ENCODE data around the gene THADA. TPM values are rescaled to one million over a fixed set of nuclear protein-coding genes. Genes with fewer than 3 reads are reported as not detected.
"Not testable (repeated sequence)": the region's sequence is repeated elsewhere in the genome, so short reads cannot be mapped to it uniquely, and the experiment has no call there.

Gene THADA
- polyA plus RNA-seq, 1 donor: 13.2 TPM

GRCh38 chr2:43391201-43391877 lies 204.5 kb downstream of the THADA start:
- no peak for DNase-seq
- Histone ChIP-seq H3K4me1 (ENCODE audit: control insufficient read depth, insufficient read depth, low read length) (peaks cover 16% of the 10 kb centered on the region), H3K36me3 (ENCODE audit: control insufficient read depth, insufficient read depth, low read length) (no peaks in the 10 kb centered on the region), H3K9me3 (ENCODE audit: control insufficient read depth, low read depth, low read length) (no peaks in the 10 kb centered on the region), H3K27me3 (ENCODE audit: control insufficient read depth, insufficient read depth, low read length) (no peaks in the 10 kb centered on the region), H3K27ac (ENCODE audit: low read length) (no peak overlapping the region), H3K4me3 (ENCODE audit: low read length) (no peak overlapping the region)
- no CpG with 5 or more reads among the region's 2 CpGs for WGBS (ENCODE audit: insufficient coverage, low lambda C conversion rate)

- H3K4me3 ChIP-seq (ENCODE audit: low read length): no peak overlapping the region
- H3K27ac ChIP-seq (ENCODE audit: low read length): no peak overlapping the region
- H3K9me3 ChIP-seq (ENCODE audit: control insufficient read depth, low read depth, low read length): no peaks in the 10 kb centered on the region
- H3K36me3 ChIP-seq (ENCODE audit: control insufficient read depth, insufficient read depth, low read length): no peaks in the 10 kb centered on the region
- no peaks in the 10 kb centered on the region for H3K27me3 ChIP-seq (ENCODE audit: control insufficient read depth, insufficient read depth, low read length)
- no peak for DNase-seq
- peaks cover 16% of the 10 kb centered on the region for H3K4me1 ChIP-seq (ENCODE audit: control insufficient read depth, insufficient read depth, low read length)
- WGBS (ENCODE audit: insufficient coverage, low lambda C conversion rate): no CpG with 5 or more reads among the region's 6 CpGs
Observed at GRCh38 chr2:43389581-43390466, 206.0 kb downstream of the THADA start.

GRCh38 chr2:43388371-43388770 lies 207.5 kb downstream of the THADA start:
- Histone ChIP-seq H3K36me3 (ENCODE audit: control insufficient read depth, insufficient read depth, low read length) (no peaks in the 10 kb centered on the region), H3K4me3 (ENCODE audit: low read length) (no peak overlapping the region), H3K4me1 (ENCODE audit: control insufficient read depth, insufficient read depth, low read length) (peaks cover 16% of the 10 kb centered on the region), H3K27me3 (ENCODE audit: control insufficient read depth, insufficient read depth, low read length) (no peaks in the 10 kb centered on the region), H3K27ac (ENCODE audit: low read length) (no peak overlapping the region), H3K9me3 (ENCODE audit: control insufficient read depth, low read depth, low read length) (no peaks in the 10 kb centered on the region)
- WGBS (ENCODE audit: insufficient coverage, low lambda C conversion rate): 80% methylated on average over 1 of the region's 2 CpGs
- no peak for DNase-seq

GRCh38 chr2:43387092-43388062 lies 208.5 kb downstream of the THADA start:
- peak in 1 of 2 donors; percentile 44 for DNase-seq
- Histone ChIP-seq H3K36me3 (ENCODE audit: control insufficient read depth, insufficient read depth, low read length) (no peaks in the 10 kb centered on the region), H3K27ac (ENCODE audit: low read length) (no peak overlapping the region), H3K4me1 (ENCODE audit: control insufficient read depth, insufficient read depth, low read length) (peaks cover 16% of the 10 kb centered on the region), H3K27me3 (ENCODE audit: control insufficient read depth, insufficient read depth, low read length) (no peaks in the 10 kb centered on the region), H3K4me3 (ENCODE audit: low read length) (no peak overlapping the region), H3K9me3 (ENCODE audit: control insufficient read depth, low read depth, low read length) (no peaks in the 10 kb centered on the region)
- 89% methylated on average over 1 of the region's 7 CpGs for WGBS (ENCODE audit: insufficient coverage, low lambda C conversion rate)

GRCh38 chr2:43386679-43387078 lies 209.2 kb downstream of the THADA start:
- not testable (repeated sequence) for H3K27me3 ChIP-seq (ENCODE audit: control insufficient read depth, insufficient read depth, low read length); H3K4me3 ChIP-seq (ENCODE audit: low read length); H3K27ac ChIP-seq (ENCODE audit: low read length); H3K9me3 ChIP-seq (ENCODE audit: control insufficient read depth, low read depth, low read length); H3K36me3 ChIP-seq (ENCODE audit: control insufficient read depth, insufficient read depth, low read length); DNase-seq
- H3K4me1 ChIP-seq (ENCODE audit: control insufficient read depth, insufficient read depth, low read length): peaks cover 16% of the 10 kb centered on the region
- 100% methylated on average over 1 of the region's 9 CpGs for WGBS (ENCODE audit: insufficient coverage, low lambda C conversion rate)

GRCh38 chr2:43384143-43384542 lies 211.7 kb downstream of the THADA start:
- DNase-seq: no peak
- H3K36me3 ChIP-seq (ENCODE audit: control insufficient read depth, insufficient read depth, low read length): no peaks in the 10 kb centered on the region
- peaks cover 10% of the 10 kb centered on the region for H3K4me1 ChIP-seq (ENCODE audit: control insufficient read depth, insufficient read depth, low read length)
- H3K27me3 ChIP-seq (ENCODE audit: control insufficient read depth, insufficient read depth, low read length): no peaks in the 10 kb centered on the region
- no CpG with 5 or more reads among the region's 1 CpG for WGBS (ENCODE audit: insufficient coverage, low lambda C conversion rate)
- no peaks in the 10 kb centered on the region for H3K9me3 ChIP-seq (ENCODE audit: control insufficient read depth, low read depth, low read length)
- no peak overlapping the region for H3K27ac ChIP-seq (ENCODE audit: low read length)
- no peak overlapping the region for H3K4me3 ChIP-seq (ENCODE audit: low read length)

- Histone ChIP-seq H3K27me3 (ENCODE audit: control insufficient read depth, insufficient read depth, low read length) (no peaks in the 10 kb centered on the region), H3K9me3 (ENCODE audit: control insufficient read depth, low read depth, low read length) (no peaks in the 10 kb centered on the region), H3K36me3 (ENCODE audit: control insufficient read depth, insufficient read depth, low read length) (no peaks in the 10 kb centered on the region), H3K4me1 (ENCODE audit: control insufficient read depth, insufficient read depth, low read length) (peaks cover 9% of the 10 kb centered on the region), H3K27ac (ENCODE audit: low read length) (no peak overlapping the region), H3K4me3 (ENCODE audit: low read length) (no peak overlapping the region)
- no peak for DNase-seq
- 88% methylated on average over 1 of the region's 2 CpGs for WGBS (ENCODE audit: insufficient coverage, low lambda C conversion rate)
Observed at GRCh38 chr2:43383533-43383932, 212.3 kb downstream of the THADA start.

- no peak for DNase-seq
- Histone ChIP-seq H3K9me3 (ENCODE audit: control insufficient read depth, low read depth, low read length) (no peaks in the 10 kb centered on the region), H3K27me3 (ENCODE audit: control insufficient read depth, insufficient read depth, low read length) (no peaks in the 10 kb centered on the region), H3K4me1 (ENCODE audit: control insufficient read depth, insufficient read depth, low read length) (peaks cover 23% of the 10 kb centered on the region), H3K4me3 (ENCODE audit: low read length) (no peak overlapping the region), H3K36me3 (ENCODE audit: control insufficient read depth, insufficient read depth, low read length) (no peaks in the 10 kb centered on the region), H3K27ac (ENCODE audit: low read length) (no peak overlapping the region)
- 100% methylated on average over 1 of the region's 1 CpG for WGBS (ENCODE audit: insufficient coverage, low lambda C conversion rate)
Observed at GRCh38 chr2:43379494-43379893, 216.3 kb downstream of the THADA start.

GRCh38 chr2:43377327-43377726 lies 218.5 kb downstream of the THADA start:
- H3K27ac ChIP-seq (ENCODE audit: low read length): no peak overlapping the region
- H3K27me3 ChIP-seq (ENCODE audit: control insufficient read depth, insufficient read depth, low read length): no peaks in the 10 kb centered on the region
- DNase-seq: no peak
- H3K36me3 ChIP-seq (ENCODE audit: control insufficient read depth, insufficient read depth, low read length): no peaks in the 10 kb centered on the region
- H3K9me3 ChIP-seq (ENCODE audit: control insufficient read depth, low read depth, low read length): no peaks in the 10 kb centered on the region
- H3K4me1 ChIP-seq (ENCODE audit: control insufficient read depth, insufficient read depth, low read length): peaks cover 28% of the 10 kb centered on the region
- H3K4me3 ChIP-seq (ENCODE audit: low read length): no peak overlapping the region
- WGBS (ENCODE audit: insufficient coverage, low lambda C conversion rate): no CpG with 5 or more reads among the region's 3 CpGs

All from large intestine (tissue), 3 donors.